Ectodermal cell (in vitro differentiated cells): ENCODE data around the gene MROH7.

ENCODE experiments used
- H3K27ac ChIP-seq: 2 replicates; pipeline ENCODE4 v1.7.0; 2013; ENCODE audit warnings: mild to moderate bottlenecking, low read depth, low read length; ENCODE audit not compliant: insufficient read depth, poor library complexity, severe bottlenecking
- H3K27me3 ChIP-seq: 2 replicates; pipeline ENCODE4 v1.7.0; 2013; ENCODE audit warnings: mild to moderate bottlenecking, low read length; ENCODE audit not compliant: insufficient read depth, control insufficient read depth, poor library complexity, severe bottlenecking
- H3K36me3 ChIP-seq: one replicate; pipeline ENCODE4 v1.7.0; 2013; ENCODE audit warnings: low read length; ENCODE audit not compliant: control insufficient read depth, insufficient read depth
- H3K4me1 ChIP-seq: one replicate; pipeline ENCODE4 v1.7.0; 2013; ENCODE audit warnings: low read length; ENCODE audit not compliant: control insufficient read depth, insufficient read depth
- H3K4me3 ChIP-seq: 2 replicates; pipeline ENCODE4 v1.7.0; 2013; ENCODE audit warnings: low read depth, low read length, control low read depth; ENCODE audit not compliant: insufficient read depth
- H3K9me3 ChIP-seq: 2 replicates; pipeline ENCODE4 v1.7.0; 2013; ENCODE audit warnings: mild to moderate bottlenecking, low read length, moderate library complexity; ENCODE audit not compliant: control insufficient read depth
- WGBS, 2 experiments: methylation state at CpG; one replicate each; pipeline ENCODE4 v1.1.7; 2013; ENCODE audit warnings: missing lambda C conversion rate in 2 of 2; 5-methylcytosine and 5-hydroxymethylcytosine counted together

Gene MROH7

DNA sequence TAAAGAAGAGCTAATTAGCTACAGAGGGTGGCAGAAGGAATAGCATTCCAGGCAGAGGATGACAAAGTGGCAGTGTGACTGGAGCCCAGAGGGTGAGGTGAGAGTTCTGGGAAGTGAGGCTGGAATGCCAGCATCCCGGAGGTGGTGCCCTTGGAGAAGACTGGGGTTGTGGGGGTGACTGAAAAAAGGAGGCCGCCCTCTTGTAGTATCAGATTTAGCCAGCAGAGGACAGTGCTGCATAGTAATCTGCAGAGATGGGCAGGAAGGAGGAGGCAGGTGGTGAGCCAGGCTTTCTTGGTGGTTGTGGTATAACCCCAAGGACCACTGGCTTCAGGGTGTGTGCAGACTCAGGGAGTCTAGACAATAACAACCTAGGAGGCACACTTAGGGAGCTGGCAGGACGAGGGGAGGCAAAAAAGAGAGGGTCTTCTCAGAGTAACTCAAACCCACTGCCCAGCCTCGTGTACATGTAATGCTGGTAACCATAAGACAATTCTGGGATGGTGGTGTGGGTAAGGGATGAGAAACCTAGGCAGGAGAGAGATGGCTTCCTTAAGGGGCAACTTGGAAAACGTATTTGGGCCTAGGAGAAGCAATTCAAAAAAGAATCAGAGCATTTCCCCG lies 30.5 kb downstream of the MROH7 start:
- Histone ChIP-seq H3K27me3 (no peaks in the 10 kb centered on the region), H3K4me1 (no peaks in the 10 kb centered on the region), H3K9me3 (no peaks in the 10 kb centered on the region), H3K36me3 (no peaks in the 10 kb centered on the region), H3K4me3 (no peak overlapping the region), H3K27ac (no peak overlapping the region)
- 38 to 41% methylated on average over 6 of the region's 6 CpGs for WGBS, 2 experiments

DNA sequence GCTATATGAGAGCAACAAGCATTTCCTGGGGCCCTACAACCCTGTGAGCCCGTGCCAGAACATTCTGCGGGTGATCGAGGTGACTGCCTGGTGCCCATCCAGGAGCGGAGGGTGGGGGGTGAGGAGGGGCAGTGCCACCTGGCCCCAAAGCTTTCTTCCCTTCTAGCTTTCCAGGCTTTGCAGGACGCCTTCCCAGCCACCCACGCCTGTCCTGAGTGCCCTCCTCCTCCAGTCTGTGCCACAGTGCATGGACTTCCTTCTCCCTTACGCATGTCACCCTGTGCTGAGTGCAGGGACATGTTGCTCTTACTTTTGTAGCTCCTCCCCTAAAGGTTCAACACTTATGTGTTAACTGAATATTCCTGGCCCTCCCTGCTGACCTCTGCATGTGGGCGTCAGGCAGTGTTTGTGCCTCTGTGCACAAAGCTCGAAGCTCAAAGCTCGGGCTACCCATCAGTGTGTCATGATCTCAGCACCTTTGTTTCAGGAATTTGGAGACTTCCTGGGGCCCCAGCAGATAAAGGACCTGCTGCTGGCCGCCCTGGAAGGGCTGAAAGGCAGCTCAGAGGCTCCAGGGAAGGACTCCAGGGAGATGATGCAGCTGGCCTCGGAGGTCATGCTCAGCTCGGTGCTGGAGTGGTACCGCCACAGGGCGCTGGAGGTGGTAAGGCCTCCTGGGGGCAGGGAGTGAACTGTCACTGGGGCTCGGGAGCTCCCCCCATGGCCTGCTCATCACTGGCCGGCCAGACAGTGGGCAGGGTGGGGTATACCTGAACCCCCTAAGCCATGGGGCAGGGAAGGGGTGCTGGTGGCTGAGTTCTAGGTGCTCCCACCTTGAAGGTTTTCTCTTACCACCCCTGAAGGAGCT lies 37.4 kb downstream of the MROH7 start:
- Histone ChIP-seq H3K4me1 (peaks cover 9% of the 10 kb centered on the region), H3K27ac (no peak overlapping the region), H3K4me3 (no peak overlapping the region), H3K27me3 (no peaks in the 10 kb centered on the region), H3K36me3 (no peaks in the 10 kb centered on the region), H3K9me3 (no peaks in the 10 kb centered on the region)
- 78 to 81% methylated on average over 17 of the region's 17 CpGs for WGBS, 2 experiments

DNA sequence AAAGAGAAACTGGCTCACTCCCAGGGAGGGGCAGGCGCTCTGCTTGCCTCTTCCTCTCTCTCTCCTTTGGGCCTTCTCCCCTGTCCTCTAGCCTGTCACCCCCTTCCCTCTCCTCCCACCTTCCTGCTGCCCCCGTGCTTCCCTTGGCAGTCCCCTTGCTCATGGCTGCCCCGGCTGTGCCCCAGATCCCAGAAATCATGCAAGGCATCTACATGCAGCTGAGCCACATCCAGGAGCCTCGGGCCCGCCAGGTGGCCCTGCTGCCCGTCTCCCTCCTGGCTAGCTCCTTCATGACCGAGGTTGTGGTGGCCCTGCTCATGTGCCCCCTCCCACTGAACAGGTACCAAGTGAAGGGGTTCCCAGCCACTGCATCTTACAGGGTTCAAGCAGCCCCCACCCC lies 38.1 kb downstream of the MROH7 start:
- Histone ChIP-seq H3K4me1 (peaks cover 9% of the 10 kb centered on the region), H3K4me3 (no peak overlapping the region), H3K36me3 (no peaks in the 10 kb centered on the region), H3K9me3 (no peaks in the 10 kb centered on the region), H3K27ac (no peak overlapping the region), H3K27me3 (no peaks in the 10 kb centered on the region)
- 91 to 92% methylated on average over 7 of the region's 7 CpGs for WGBS, 2 experiments

- WGBS, 2 experiments = 85 to 91% methylated on average over 8 of the region's 8 CpGs
These were observed 38.8 kb downstream of the MROH7 start for GRCh38 chr1:54680387-54680786.

GRCh38 chr1:54681358-54681757 lies 39.8 kb downstream of the MROH7 start:
- no peaks in the 10 kb centered on the region for H3K27me3 ChIP-seq
- no peak overlapping the region for H3K4me3 ChIP-seq
- no peaks in the 10 kb centered on the region for H3K9me3 ChIP-seq
- peaks cover 9% of the 10 kb centered on the region for H3K4me1 ChIP-seq
- no peaks in the 10 kb centered on the region for H3K36me3 ChIP-seq
- H3K27ac ChIP-seq = no peak overlapping the region

More at GRCh38 chr1:54680387-54680786, 38.8 kb downstream of the MROH7 start:
- H3K36me3 ChIP-seq = no peaks in the 10 kb centered on the region
- H3K4me1 ChIP-seq = peaks cover 9% of the 10 kb centered on the region
- H3K27me3 ChIP-seq = no peaks in the 10 kb centered on the region
- H3K4me3 ChIP-seq = no peak overlapping the region
- no peaks in the 10 kb centered on the region for H3K9me3 ChIP-seq
- no peak overlapping the region for H3K27ac ChIP-seq

DNA sequence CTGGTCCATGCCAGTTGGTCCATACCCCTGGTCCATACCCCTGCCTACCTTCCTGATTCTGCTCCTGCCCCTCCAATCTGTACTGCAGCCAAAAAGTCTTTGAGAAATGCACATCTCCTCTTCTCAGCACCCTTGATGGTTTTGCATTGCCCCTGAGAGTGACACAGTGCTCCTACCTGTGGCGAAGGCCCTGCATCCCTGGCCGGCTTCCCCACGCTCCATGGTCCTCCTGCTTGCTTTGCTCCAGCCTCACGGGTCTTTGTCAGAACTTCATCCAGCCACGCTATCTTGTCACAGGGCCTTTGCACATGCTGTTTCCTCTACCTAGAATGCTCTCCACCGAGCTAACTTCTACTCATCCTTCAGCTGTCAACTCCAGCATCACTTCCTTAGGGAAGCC lies 41.9 kb downstream of the MROH7 start:
- no peak overlapping the region for H3K4me3 ChIP-seq
- H3K27me3 ChIP-seq = no peaks in the 10 kb centered on the region
- peaks cover 9% of the 10 kb centered on the region for H3K4me1 ChIP-seq
- WGBS, 2 experiments = 92% methylated on average over 6 of the region's 6 CpGs
- no peak overlapping the region for H3K27ac ChIP-seq
- no peaks in the 10 kb centered on the region for H3K36me3 ChIP-seq
- no peaks in the 10 kb centered on the region for H3K9me3 ChIP-seq

DNA sequence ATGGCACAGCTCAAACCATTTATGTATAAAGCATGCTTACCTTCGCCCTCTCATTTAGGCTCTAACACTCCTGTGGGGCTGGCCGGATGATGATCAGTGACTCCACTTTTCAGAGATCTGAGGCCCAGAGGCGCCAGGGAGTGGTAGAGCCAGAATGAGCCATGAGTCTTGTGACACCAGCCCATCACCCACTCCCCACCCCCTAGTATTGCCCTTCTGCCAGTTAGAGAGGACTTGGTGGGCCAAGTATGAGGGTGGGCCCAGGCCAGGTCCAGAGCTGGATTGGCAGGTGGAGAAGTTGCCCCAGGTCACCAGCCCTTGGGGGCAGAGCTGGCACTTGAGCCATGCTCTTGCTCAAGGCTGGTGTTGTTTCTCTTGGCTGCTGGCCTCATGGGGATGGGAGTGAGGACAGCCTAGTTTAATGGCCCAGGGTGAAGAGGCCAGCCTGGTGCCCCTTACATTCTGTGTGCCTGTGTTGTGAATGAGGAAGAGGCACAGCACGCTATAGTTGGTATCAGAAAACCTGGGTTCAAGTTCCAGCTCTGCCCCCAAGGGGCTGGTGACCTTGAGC lies 43.8 kb downstream of the MROH7 start:
- H3K36me3 ChIP-seq = no peaks in the 10 kb centered on the region
- H3K27ac ChIP-seq = no peak overlapping the region
- H3K9me3 ChIP-seq = no peaks in the 10 kb centered on the region
- H3K27me3 ChIP-seq = no peaks in the 10 kb centered on the region
- H3K4me3 ChIP-seq = no peak overlapping the region
- WGBS, 2 experiments = 93% methylated on average over 4 of the region's 4 CpGs
- H3K4me1 ChIP-seq = peaks cover 4% of the 10 kb centered on the region

- no peaks in the 10 kb centered on the region for H3K9me3 ChIP-seq
- H3K27me3 ChIP-seq = no peaks in the 10 kb centered on the region
- WGBS, 2 experiments = 89% methylated on average over 11 of the region's 11 CpGs
- H3K36me3 ChIP-seq = no peaks in the 10 kb centered on the region
- no peak overlapping the region for H3K27ac ChIP-seq
- H3K4me1 ChIP-seq = peaks cover 4% of the 10 kb centered on the region
- no peak overlapping the region for H3K4me3 ChIP-seq
These were observed 44.6 kb downstream of the MROH7 start for GRCh38 chr1:54686155-54686554.

DNA sequence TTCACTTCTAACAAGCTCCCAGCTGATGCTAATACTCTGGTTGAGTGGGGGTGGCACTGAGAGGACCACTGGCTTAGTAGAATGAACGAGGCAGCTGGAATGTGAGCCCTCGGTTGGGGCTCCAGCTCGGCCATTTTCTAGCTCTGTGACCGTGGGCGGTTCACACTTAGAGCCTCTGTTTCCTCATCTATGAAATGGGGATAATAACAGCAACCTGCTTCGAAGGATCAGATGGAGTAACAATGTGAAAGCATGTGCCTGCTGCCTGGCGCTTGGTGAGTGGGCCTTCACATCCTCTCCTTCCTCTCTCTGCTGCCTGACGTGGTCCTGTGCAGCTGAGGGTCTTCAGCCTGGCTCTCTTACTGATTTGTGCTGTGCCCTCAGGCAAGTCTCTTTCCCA lies 53.2 kb downstream of the MROH7 start:
- no peaks in the 10 kb centered on the region for H3K9me3 ChIP-seq
- H3K4me3 ChIP-seq = no peak overlapping the region
- H3K4me1 ChIP-seq = no peaks in the 10 kb centered on the region
- no peaks in the 10 kb centered on the region for H3K27me3 ChIP-seq
- no peaks in the 10 kb centered on the region for H3K36me3 ChIP-seq
- no peak overlapping the region for H3K27ac ChIP-seq
- WGBS, 2 experiments = 81 to 88% methylated on average over 8 of the region's 8 CpGs

DNA sequence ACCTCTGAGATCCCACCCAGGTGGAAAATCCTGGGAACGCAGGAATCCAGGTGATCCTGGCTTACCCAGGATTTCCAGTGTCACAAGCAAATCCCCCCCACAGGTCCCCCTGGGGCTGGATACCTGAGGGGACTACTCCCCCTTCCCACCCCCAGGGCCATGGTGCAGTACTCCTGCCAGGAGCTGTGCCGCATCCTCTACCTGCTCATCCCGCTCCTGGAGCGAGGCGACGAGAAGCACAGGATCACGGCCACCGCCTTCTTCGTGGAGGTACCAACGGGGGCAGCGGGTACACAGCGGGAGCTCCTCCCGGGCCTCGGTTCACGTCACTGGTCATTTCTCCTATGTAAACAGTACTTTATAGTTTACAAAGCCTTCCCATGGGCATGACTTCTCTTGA lies 53.6 kb downstream of the MROH7 start:
- no peaks in the 10 kb centered on the region for H3K9me3 ChIP-seq
- no peak overlapping the region for H3K4me3 ChIP-seq
- H3K27me3 ChIP-seq = no peaks in the 10 kb centered on the region
- 90 to 91% methylated on average over 15 of the region's 15 CpGs for WGBS, 2 experiments
- no peaks in the 10 kb centered on the region for H3K4me1 ChIP-seq
- no peak overlapping the region for H3K27ac ChIP-seq
- no peaks in the 10 kb centered on the region for H3K36me3 ChIP-seq
